ENCODE results near the gene MCM8.

Gene MCM8

DNA sequence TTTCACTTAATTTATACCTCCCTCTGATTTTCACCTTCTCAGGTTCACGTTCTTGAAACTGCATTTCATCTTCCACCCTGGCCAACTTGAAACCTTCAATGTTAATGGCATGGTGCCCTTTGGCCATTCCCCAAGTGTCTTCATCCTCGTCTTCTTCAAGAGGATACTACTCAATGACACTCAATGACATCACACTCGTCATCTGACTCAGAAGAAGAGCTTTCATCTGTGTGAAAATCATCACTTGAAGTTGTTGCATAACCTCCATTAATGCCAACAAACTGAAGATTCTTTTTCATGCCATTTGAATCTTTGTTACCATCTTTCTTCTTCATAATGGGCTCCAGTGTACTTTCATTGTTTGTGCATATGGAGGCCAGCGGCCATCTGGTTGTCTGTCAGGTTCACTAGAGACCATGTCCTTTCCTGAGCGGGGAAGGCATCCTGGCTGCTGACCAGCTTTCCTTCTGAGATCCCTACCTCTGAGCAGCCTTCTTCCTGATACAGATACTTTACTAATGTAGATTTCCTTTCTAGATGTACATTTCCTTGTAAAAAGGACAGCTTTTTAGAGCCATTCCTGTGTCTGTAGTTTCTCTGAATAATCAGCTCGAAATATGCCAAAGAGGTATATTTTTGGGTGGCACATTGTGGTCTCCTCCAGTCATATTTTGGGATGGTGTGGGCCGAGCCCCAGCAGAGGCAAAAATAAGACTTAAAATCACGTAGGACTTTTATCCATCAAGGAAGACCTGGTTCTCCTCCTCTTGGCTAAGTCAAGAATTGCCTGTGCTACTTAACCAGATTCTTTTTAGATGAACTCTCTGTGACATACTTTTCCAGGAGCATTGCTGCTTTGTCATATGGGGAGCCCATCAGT, 21.4 kb upstream of the MCM8 start:
- H3K27ac ChIP-seq (replicated peaks): no peak overlapping the region
- H3K27me3 ChIP-seq (ENCODE audit: insufficient read depth, poor library complexity, severe bottlenecking): no peaks in the 10 kb centered on the region
- no peak for DNase-seq (ENCODE audit: low read depth in 1 of 2, low spot score in 1 of 2)
- no peak overlapping the region for H3K4me3 ChIP-seq (replicated peaks; ENCODE audit: insufficient read depth, low read length)
- no peak for TF ChIP-seq GABPA (IDR thresholded peaks at IDR 0.05; ENCODE audit: low read depth)
- no peak for TF ChIP-seq SPI1 (IDR thresholded peaks at IDR 0.05; ENCODE audit: borderline replicate concordance, low read depth)
- TF ChIP-seq, protein P1, sequence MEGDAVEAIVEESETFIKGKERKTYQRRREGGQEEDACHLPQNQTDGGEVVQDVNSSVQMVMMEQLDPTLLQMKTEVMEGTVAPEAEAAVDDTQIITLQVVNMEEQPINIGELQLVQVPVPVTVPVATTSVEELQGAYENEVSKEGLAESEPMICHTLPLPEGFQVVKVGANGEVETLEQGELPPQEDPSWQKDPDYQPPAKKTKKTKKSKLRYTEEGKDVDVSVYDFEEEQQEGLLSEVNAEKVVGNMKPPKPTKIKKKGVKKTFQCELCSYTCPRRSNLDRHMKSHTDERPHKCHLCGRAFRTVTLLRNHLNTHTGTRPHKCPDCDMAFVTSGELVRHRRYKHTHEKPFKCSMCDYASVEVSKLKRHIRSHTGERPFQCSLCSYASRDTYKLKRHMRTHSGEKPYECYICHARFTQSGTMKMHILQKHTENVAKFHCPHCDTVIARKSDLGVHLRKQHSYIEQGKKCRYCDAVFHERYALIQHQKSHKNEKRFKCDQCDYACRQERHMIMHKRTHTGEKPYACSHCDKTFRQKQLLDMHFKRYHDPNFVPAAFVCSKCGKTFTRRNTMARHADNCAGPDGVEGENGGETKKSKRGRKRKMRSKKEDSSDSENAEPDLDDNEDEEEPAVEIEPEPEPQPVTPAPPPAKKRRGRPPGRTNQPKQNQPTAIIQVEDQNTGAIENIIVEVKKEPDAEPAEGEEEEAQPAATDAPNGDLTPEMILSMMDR (IDR thresholded peaks at IDR 0.05; ENCODE audit: insufficient read depth, low read length): no peak
- no peak for TF ChIP-seq REST (IDR thresholded peaks at IDR 0.05; ENCODE audit: insufficient replicate concordance, low read depth)

DNA sequence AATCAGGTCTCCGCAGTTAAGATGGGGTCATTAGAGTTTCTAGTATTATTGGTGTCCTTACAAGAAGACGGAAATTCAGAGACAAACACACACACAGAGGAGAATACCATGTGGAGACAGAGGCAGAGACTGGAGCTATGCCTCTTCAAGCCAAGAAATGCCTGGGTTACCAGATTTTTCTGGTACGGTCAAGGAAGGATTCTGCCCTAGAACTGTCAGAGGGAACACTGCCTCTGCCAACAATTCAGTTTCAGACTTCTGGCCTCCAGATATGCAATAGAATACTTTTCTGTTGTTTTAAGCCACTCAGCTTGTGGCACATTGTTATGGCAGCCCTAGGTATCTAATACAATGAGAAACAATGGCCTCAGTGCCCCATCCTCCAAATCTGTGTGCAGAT, 19.0 kb upstream of the MCM8 start:
- Histone ChIP-seq H3K4me3 (replicated peaks; ENCODE audit: insufficient read depth, low read length) (no peak overlapping the region), H3K27me3 (ENCODE audit: insufficient read depth, poor library complexity, severe bottlenecking) (no peaks in the 10 kb centered on the region), H3K27ac (replicated peaks) (no peak overlapping the region)
- no peak for DNase-seq (ENCODE audit: low read depth in 1 of 2, low spot score in 1 of 2)
- no peak for TF ChIP-seq REST (IDR thresholded peaks at IDR 0.05; ENCODE audit: insufficient replicate concordance, low read depth)
- TF ChIP-seq GABPA (IDR thresholded peaks at IDR 0.05; ENCODE audit: low read depth): no peak
- TF ChIP-seq, protein P1 (IDR thresholded peaks at IDR 0.05; ENCODE audit: insufficient read depth, low read length): no peak
- TF ChIP-seq POLR2AphosphoS5 (IDR thresholded peaks at IDR 0.05; ENCODE audit: low read depth): no peak
- no peak for TF ChIP-seq SPI1 (IDR thresholded peaks at IDR 0.05; ENCODE audit: borderline replicate concordance, low read depth)

DNA sequence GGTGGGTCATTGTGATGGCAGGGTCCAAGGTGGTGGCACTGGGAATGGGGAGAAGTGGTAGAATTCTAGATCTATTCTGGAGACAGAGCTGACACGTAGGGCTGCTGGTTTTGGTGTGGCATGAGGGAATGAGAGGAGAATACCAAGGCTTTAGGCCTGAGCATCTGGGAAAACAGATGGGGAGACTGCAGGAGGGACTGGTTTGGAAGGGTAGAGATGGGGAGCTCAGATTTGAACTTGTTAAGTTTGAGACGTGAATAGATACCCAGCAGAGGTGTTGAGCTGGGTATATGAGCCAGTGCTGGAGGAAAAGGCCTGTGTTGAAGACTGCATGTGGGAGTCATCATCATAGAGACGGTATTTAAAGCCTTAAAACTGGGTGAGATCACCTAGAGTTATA, 17.7 kb upstream of the MCM8 start:
- Histone ChIP-seq H3K27ac (replicated peaks) (no peak overlapping the region), H3K4me3 (replicated peaks; ENCODE audit: insufficient read depth, low read length) (no peak overlapping the region), H3K27me3 (ENCODE audit: insufficient read depth, poor library complexity, severe bottlenecking) (no peaks in the 10 kb centered on the region)
- TF ChIP-seq SPI1 (IDR thresholded peaks at IDR 0.05; ENCODE audit: borderline replicate concordance, low read depth) (no peak), GABPA (IDR thresholded peaks at IDR 0.05; ENCODE audit: low read depth) (no peak), POLR2AphosphoS5 (IDR thresholded peaks at IDR 0.05; ENCODE audit: low read depth) (no peak), REST (IDR thresholded peaks at IDR 0.05; ENCODE audit: insufficient replicate concordance, low read depth) (no peak)
- TF ChIP-seq, protein P1 (IDR thresholded peaks at IDR 0.05; ENCODE audit: insufficient read depth, low read length): no peak
- DNase-seq (ENCODE audit: low read depth in 1 of 2, low spot score in 1 of 2): no peak

All from HL-60 (cell line).